GM19043 (cell line): ENCODE data around the gene BARD1.
"Not testable (repeated sequence)": the region's sequence is repeated elsewhere in the genome, so short reads cannot be mapped to it uniquely, and the experiment has no call there.

Source experiments
- ATAC-seq: cut with Tn5 transposase; IDR thresholded peaks from one replicate; pipeline ENCODE4 v1.9.1; 2021; ENCODE audit warnings: low read depth; ENCODE audit not compliant: unreplicated experiment

The BARD1 gene

DNA sequence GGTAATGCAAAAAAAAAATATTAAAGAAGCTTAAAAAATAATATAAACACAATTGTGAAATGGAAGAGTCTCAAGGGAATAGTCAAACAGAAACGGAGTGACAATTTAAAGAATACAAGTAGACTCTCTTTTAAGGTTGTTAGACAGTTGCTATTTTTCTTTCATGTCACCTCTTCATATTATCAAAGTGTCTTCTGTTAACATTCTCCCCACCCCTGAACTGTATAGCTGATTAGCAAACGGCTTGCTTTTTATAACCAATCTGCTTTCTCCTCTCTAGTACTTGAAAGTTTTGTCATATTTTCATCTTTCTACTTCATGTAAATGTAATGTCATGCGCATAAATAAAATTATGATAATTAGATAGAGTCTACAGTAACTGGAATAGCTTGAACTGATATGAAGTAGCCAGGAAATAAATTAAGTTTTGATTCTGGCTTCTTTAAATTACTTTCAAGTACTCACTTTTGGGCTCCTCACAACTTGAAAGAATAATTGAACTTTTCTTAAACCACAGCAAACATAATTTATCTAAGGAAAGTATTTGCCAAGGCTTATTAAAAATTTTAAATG lies 37.0 kb downstream of the BARD1 start:
- no peak for ATAC-seq

DNA sequence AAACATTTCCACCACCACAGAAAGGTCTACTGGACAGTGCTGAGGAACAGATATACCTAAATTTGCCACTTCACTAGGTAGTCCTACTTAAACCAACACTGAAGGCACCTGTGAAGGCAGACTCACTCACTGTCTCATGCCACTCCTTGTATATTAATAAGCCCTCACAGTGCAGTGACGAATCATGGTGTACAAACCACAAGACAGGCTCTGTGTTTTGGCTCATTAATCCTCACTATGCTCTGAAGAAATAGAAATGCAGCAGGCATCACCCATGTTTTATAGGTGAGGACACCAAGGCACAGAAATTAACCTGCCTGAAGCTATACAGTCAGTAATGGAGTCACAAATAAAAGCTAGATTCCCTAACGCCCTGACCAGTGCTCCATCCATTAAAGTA lies 44.3 kb downstream of the BARD1 start:
- no peak for ATAC-seq

GRCh38 chr2:214753455-214753854 lies 56.0 kb downstream of the BARD1 start:
- no peak for ATAC-seq

GRCh38 chr2:214750529-214750928 lies 59.0 kb downstream of the BARD1 start:
- no peak for ATAC-seq

- no peak for ATAC-seq
Measured at GRCh38 chr2:214747992-214748391, 61.5 kb downstream of the BARD1 start.

GRCh38 chr2:214742119-214742518 lies 67.4 kb downstream of the BARD1 start:
- ATAC-seq, result no peak

- no peak for ATAC-seq
Measured at GRCh38 chr2:214740867-214741395, 68.6 kb downstream of the BARD1 start.

DNA sequence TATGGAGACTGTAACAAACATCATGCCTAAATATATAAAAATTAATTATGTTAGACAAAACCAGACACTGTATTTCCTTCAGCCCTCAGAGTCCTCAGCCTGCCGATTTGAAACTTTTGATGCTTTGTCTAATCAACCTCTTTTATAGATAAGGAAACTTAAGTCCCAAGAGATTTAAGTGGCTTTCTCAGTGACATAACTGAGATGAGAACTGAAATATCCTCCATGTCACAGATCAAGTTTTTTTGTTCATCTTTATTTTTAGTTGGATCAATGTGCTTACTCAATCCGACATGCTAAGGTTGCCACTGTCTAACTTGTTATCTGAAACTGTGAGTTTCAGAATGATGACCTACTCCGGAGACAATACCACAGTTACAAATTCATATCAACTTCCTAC lies 72.3 kb downstream of the BARD1 start:
- peak; percentile 97 for ATAC-seq

DNA sequence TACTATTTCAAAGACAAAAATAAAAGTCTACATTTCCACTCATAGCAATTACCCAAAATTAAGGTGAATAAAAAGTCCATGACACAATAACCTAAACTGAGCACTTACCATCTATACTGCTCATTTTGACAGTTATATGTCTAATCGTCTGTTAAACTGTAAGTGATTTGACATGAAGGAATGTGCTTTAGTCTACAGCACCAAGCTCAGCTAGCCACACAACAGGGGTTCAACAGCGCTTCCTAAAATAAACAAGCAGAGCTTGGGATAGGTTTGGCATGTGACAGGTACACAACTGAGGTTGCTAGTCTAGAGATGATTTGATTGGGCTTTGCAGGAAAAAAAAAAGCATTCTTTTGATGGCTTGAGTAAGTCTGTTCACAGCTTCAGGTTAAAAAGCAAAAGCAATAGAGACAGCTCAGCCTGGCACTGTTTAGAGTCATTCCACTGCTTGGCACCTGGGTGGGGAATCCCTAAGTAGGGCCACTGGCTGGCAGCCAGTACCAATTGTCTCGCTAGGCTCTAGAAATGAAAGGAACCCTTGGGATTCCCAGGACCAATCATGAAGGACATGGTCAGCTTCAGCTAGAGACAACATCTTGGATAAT lies 78.6 kb downstream of the BARD1 start:
- no peak for ATAC-seq

DNA sequence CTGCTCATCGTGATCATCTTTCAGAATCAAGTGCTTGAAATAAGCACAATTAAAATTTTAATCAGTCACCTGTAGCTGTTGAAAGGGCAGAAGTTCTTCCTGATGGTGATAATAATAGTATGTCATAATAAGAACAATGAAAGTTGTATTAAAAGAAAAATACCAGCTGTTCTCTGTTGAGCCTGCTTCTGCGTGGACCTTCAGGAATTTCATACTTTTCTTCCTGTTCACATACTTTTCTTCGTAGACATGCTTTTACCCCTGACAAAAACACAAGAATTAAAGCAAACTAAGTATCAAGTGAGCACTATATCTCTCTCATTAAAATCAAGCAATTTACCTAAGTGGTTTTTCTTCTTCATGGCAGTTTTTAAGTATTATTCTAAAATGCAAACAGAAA lies 79.2 kb downstream of the BARD1 start:
- ATAC-seq, result no peak

- no peak for ATAC-seq
Measured at GRCh38 chr2:214724741-214725140, 84.7 kb downstream of the BARD1 start.

- ATAC-seq, result not testable (repeated sequence)
Measured at GRCh38 chr2:214717837-214718236, 91.6 kb downstream of the BARD1 start.

DNA sequence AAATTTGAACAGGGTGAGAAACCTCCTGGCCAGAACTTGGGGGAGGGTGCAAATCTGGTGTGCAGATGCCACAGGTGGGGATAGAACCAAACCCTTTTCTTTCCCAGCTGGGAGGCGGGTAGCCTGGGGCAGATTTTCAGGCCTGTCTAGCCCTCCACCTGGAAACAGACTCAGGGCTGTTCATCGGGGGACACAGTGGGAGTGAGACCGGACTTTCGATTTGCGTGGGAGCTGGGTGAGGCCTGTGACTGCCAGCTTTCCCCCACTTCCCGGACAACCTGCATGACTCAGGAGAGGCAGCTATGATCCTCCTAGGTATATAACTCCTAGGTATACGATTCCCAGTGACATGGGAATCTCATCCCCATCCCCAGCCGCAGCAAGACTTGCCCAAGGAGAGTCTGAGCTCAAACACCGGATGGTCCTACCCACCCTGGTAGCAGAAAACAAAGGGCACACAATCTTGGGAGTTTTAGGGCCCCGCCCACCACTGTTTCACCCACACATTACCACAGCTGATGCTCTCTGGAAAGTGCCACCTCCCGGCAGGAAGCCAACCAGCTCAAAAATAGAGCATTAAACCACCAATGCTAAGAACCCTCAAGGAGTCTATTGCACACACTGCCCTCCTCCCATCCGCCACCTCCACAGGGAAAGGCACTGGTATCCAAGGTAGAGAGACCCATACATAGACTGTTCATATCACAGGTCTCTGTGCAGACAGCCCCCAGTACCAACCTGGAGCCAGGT lies 92.5 kb downstream of the BARD1 start:
- ATAC-seq, result no peak

- ATAC-seq, result no peak
Measured at GRCh38 chr2:214715025-214715424, 94.5 kb downstream of the BARD1 start.

DNA sequence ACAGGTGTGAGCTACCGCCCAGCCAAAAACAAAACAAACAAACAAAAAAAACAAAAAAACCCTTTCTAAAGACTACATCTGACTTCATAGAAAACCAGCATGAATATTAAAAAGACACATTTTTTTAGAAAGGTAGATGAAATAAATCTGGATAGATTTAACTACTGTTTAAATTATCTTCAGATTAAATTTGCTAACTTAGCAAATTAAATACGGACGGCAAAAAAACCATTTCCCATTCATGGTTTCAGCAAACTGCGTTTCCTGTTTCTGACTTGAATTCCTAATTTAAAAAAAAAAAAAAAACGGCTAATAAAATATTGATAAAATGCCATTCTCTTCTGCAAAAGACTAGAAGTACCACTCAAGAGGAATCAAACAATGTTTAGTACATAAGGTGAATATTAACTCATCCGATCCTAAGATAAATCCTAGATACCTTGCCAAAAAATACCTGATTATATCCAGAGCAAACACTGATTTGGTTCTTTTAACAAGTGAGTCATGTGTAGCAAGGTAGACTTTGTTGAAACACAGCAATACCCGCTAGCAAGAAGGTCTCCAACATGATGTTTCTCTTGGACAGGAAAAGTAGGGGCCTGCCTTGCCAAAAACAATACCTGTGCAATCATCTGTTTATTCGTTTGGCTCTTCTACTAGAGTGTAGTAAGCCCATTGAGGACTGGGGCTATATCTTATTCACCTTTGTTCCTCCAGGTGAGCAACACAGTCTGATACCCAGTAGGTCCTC lies 96.2 kb downstream of the BARD1 start:
- ATAC-seq, result no peak

- ATAC-seq, result no peak
Measured at GRCh38 chr2:214710729-214711128, 98.8 kb downstream of the BARD1 start.

DNA sequence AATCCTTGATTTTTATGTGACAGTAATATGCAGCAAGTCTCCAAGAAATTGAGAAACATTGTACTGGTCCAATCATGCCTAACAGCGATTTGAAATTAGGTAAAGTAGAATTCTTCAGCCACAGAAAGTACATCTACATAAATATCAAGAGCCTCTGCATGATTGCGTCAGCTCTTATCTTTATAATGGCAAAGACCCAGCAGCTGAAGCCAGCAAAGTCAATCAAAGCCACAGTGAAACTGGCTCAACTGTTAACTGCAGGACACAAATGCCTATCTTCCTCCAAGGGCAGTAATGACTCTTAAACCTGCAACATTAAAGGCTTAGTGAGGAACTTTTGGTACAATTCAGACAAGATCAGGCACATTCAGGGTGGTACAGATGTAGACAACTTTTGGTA lies 102.5 kb downstream of the BARD1 start:
- ATAC-seq, result no peak

- no peak for ATAC-seq
Measured at GRCh38 chr2:214699236-214699635, 110.2 kb downstream of the BARD1 start.

GRCh38 chr2:214696681-214697080 lies 112.8 kb downstream of the BARD1 start:
- ATAC-seq, result no peak

- ATAC-seq, result no peak
Measured at GRCh38 chr2:214695789-214696188, 113.7 kb downstream of the BARD1 start.

DNA sequence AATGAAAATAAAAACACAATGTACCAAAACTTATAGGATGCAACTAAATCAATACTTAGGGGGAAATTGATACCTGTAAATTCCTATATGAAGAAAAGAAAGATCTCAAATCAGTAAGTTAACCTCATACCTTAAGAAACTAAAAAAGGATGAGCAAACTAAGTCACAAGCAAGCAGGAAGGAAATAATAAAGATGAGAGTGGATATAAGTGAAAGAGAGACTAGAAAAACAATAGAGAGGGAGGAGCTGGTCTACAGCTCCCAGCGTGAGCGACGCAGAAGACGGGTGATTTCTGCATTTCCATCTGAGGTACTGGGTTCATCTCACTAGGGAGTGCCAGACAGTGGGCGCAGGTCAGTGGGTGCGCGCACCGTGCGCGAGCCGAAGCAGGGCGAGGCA lies 125.9 kb downstream of the BARD1 start:
- peak; percentile 67 for ATAC-seq
